H1 (cell line): Measurements from ENCODE around the gene CCIN. TPM values are rescaled to one million over a fixed set of nuclear protein-coding genes. Genes with fewer than 3 reads are reported as not detected.

Experiments used
- BRCA1 ChIP-seq: IDR thresholded peaks from 2 replicates; pipeline ENCODE4 v1.6.1; 2012; ENCODE audit warnings: low read depth, low read length, improper control_type of control experiment
- CHD1 ChIP-seq: IDR thresholded peaks from 2 replicates; pipeline ENCODE4 v1.6.1; 2012; ENCODE audit warnings: low read depth, low read length, improper control_type of control experiment
- CHD7 ChIP-seq: fragments of 300-600 bp; sonication (generic); IDR thresholded peaks from 2 replicates; pipeline ENCODE4 v1.7.1; 2012; ENCODE audit warnings: low read length, moderate library complexity, mild to moderate bottlenecking, inconsistent platforms; ENCODE audit not compliant: insufficient replicate concordance
- JUN ChIP-seq: IDR thresholded peaks from 2 replicates; pipeline ENCODE4 v1.6.1; 2011; ENCODE audit warnings: low read depth, mild to moderate bottlenecking, improper control_type of control experiment, low read length
- KDM5A ChIP-seq: fragments of 200-600 bp; IDR thresholded peaks from 2 replicates; pipeline ENCODE4 v1.7.1; 2012; ENCODE audit warnings: mild to moderate bottlenecking, low read length, inconsistent platforms, mixed read lengths
- MAX ChIP-seq: IDR thresholded peaks from 2 replicates; pipeline ENCODE4 v1.6.1; 2012; ENCODE audit warnings: inconsistent platforms
- SUZ12 ChIP-seq: fragments of 200-600 bp; sonication (generic); IDR thresholded peaks from 2 replicates; pipeline ENCODE4 v1.6.1; 2012; ENCODE audit warnings: mild to moderate bottlenecking, inconsistent platforms, low read length, moderate library complexity, mixed read lengths
- TAF1 ChIP-seq: IDR thresholded peaks from 2 replicates; pipeline ENCODE4 v1.6.1; 2011; ENCODE audit warnings: mild to moderate bottlenecking, low read depth, low read length
- TAF7 ChIP-seq: optimal IDR thresholded peaks from 2 replicates; pipeline ENCODE3; 2011; ENCODE audit warnings: low read depth, mild to moderate bottlenecking, inconsistent platforms, low read length, moderate library complexity, borderline replicate concordance
- TCF12 ChIP-seq: IDR thresholded peaks from 2 replicates; pipeline ENCODE4 v1.6.1; 2011; ENCODE audit warnings: low read depth, mild to moderate bottlenecking, low read length
- USF2 ChIP-seq: IDR thresholded peaks from 2 replicates; pipeline ENCODE4 v1.6.1; 2011; ENCODE audit warnings: low read length, improper control_type of control experiment
- polyA plus RNA-seq, 7 experiments: library from polyadenylated mRNA; depleted of rRNA in 3 of 7; stranded (reverse) in 5 of 7; unstranded in 2 of 7; fragments of >200 nt in 5 of 7; fragments of 200-250 nt in 2 of 7; gene quantifications; 1 replicate in 5 of 7; 2 replicates in 1 of 7; 4 replicates in 1 of 7; pipeline versions ENCODE4 v1.2.1 to v1.2.3, GENCODE V29; 2011 to 2013; ENCODE audit warnings: missing spikeins in 2 of 7, mixed read lengths in 2 of 7
- total RNA-seq: library from RNA; stranded (reverse); fragmentation: NEBNext Ultra II Directional; extraction: Animal tissue kit (Norgen Biotek cat#: 25700); gene quantifications from 2 replicates; pipeline ENCODE4 v1.2.1, GENCODE V29; 2021

The CCIN gene
- total and polyA plus RNA-seq, 2 of the 8 experiments (the other 6 are each of a cell fraction or from before 2014, with no cell fraction given) = 0.19 to 0.21 TPM

GRCh38 chr9:36146651-36147050 lies 22.5 kb upstream of the CCIN start (continued):
- TF ChIP-seq CHD7 (no peak), KDM5A (no peak), BRCA1 (no peak), TCF12 (no peak), MAX (no peak), USF2 (no peak), JUN (no peak), TAF1 (no peak), CHD1 (no peak), TAF7 (no peak), SUZ12 (no peak)
